ENCODE data around the gene CEACAM19. TPM values are rescaled to one million over a fixed set of nuclear protein-coding genes. Genes with fewer than 3 reads are reported as not detected.
"Not testable (repeated sequence)": the region's sequence is repeated elsewhere in the genome, so short reads cannot be mapped to it uniquely, and the experiment has no call there.

The CEACAM19 gene
- total RNA-seq, 1 donor from 2014 or later = 1.1 TPM

- Mint-ChIP-seq H3K36me3 (ENCODE audit: low read depth) (peaks cover 3% of the 10 kb centered on the region), H3K4me3 (no peak overlapping the region), H3K27ac (no peak overlapping the region), H3K9me3 (no peaks in the 10 kb centered on the region), H3K4me1 (ENCODE audit: low read depth) (peaks cover 9% of the 10 kb centered on the region), H3K27me3 (ENCODE audit: insufficient read depth) (peaks cover 8% of the 10 kb centered on the region)
- intact Hi-C loops (cut with micrococcal nuclease) = no loop called here
- no peak for DNase-seq (ENCODE audit: low spot score)
Measured at GRCh38 chr19:44701228-44701627, 29.9 kb downstream of the CEACAM19 start.

GRCh38 chr19:44702551-44703176 is 31.4 kb downstream of the CEACAM19 start:
- Mint-ChIP-seq H3K27ac (no peak overlapping the region), H3K4me3 (no peak overlapping the region), H3K36me3 (ENCODE audit: low read depth) (no peaks in the 10 kb centered on the region), H3K9me3 (no peaks in the 10 kb centered on the region), H3K4me1 (ENCODE audit: low read depth) (no peaks in the 10 kb centered on the region), H3K27me3 (ENCODE audit: insufficient read depth) (peaks cover 6% of the 10 kb centered on the region)
- intact Hi-C loops (cut with micrococcal nuclease) = no loop called here
- DNase-seq (ENCODE audit: low spot score) = no peak

GRCh38 chr19:44703336-44704078 is 32.2 kb downstream of the CEACAM19 start:
- Mint-ChIP-seq H3K27me3 (ENCODE audit: insufficient read depth) (peaks cover 4% of the 10 kb centered on the region), H3K36me3 (ENCODE audit: low read depth) (no peaks in the 10 kb centered on the region), H3K4me3 (no peak overlapping the region), H3K27ac (no peak overlapping the region), H3K9me3 (no peaks in the 10 kb centered on the region), H3K4me1 (ENCODE audit: low read depth) (no peaks in the 10 kb centered on the region)
- no peak for DNase-seq (ENCODE audit: low spot score)
- intact Hi-C loops (cut with micrococcal nuclease) = no loop called here

GRCh38 chr19:44704982-44705381 is 33.7 kb downstream of the CEACAM19 start:
- Mint-ChIP-seq H3K4me1 (ENCODE audit: low read depth) (no peaks in the 10 kb centered on the region), H3K4me3 (no peak overlapping the region), H3K9me3 (no peaks in the 10 kb centered on the region), H3K36me3 (ENCODE audit: low read depth) (no peaks in the 10 kb centered on the region), H3K27ac (no peak overlapping the region), H3K27me3 (ENCODE audit: insufficient read depth) (peaks cover 3% of the 10 kb centered on the region)
- DNase-seq (ENCODE audit: low spot score) = no peak
- intact Hi-C loops (cut with micrococcal nuclease) = no loop called here

GRCh38 chr19:44705502-44706010 is 34.3 kb downstream of the CEACAM19 start:
- no peaks in the 10 kb centered on the region for H3K9me3 Mint-ChIP-seq
- no peak overlapping the region for H3K4me3 Mint-ChIP-seq
- H3K27ac Mint-ChIP-seq = no peak overlapping the region
- H3K27me3 Mint-ChIP-seq (ENCODE audit: insufficient read depth) = peaks cover 2% of the 10 kb centered on the region
- intact Hi-C loops (cut with micrococcal nuclease) = no loop called here
- no peaks in the 10 kb centered on the region for H3K36me3 Mint-ChIP-seq (ENCODE audit: low read depth)
- peaks cover 3% of the 10 kb centered on the region for H3K4me1 Mint-ChIP-seq (ENCODE audit: low read depth)
- DNase-seq (ENCODE audit: low spot score) = no peak

- Mint-ChIP-seq H3K36me3 (ENCODE audit: low read depth) (no peaks in the 10 kb centered on the region), H3K4me1 (ENCODE audit: low read depth) (peaks cover 8% of the 10 kb centered on the region), H3K27ac (no peak overlapping the region), H3K9me3 (no peaks in the 10 kb centered on the region), H3K4me3 (no peak overlapping the region), H3K27me3 (ENCODE audit: insufficient read depth) (peaks cover 3% of the 10 kb centered on the region)
- intact Hi-C loops (cut with micrococcal nuclease) = no loop called here
- DNase-seq (ENCODE audit: low spot score) = no peak
Measured at GRCh38 chr19:44706506-44707236, 35.4 kb downstream of the CEACAM19 start.

- Mint-ChIP-seq H3K9me3 (no peaks in the 10 kb centered on the region), H3K36me3 (ENCODE audit: low read depth) (no peaks in the 10 kb centered on the region), H3K4me1 (ENCODE audit: low read depth) (peaks cover 8% of the 10 kb centered on the region), H3K4me3 (no peak overlapping the region), H3K27me3 (ENCODE audit: insufficient read depth) (peaks cover 2% of the 10 kb centered on the region), H3K27ac (no peak overlapping the region)
- no peak for DNase-seq (ENCODE audit: low spot score)
- intact Hi-C loops (cut with micrococcal nuclease) = no loop called here
Measured at GRCh38 chr19:44707794-44708193, 36.5 kb downstream of the CEACAM19 start.

- H3K4me3 Mint-ChIP-seq = no peak overlapping the region
- no peak for DNase-seq (ENCODE audit: low spot score)
- peaks cover 3% of the 10 kb centered on the region for H3K27me3 Mint-ChIP-seq (ENCODE audit: insufficient read depth)
- H3K9me3 Mint-ChIP-seq = no peaks in the 10 kb centered on the region
- no peak overlapping the region for H3K27ac Mint-ChIP-seq
- no peaks in the 10 kb centered on the region for H3K36me3 Mint-ChIP-seq (ENCODE audit: low read depth)
- intact Hi-C loops (cut with micrococcal nuclease) = no loop called here
- H3K4me1 Mint-ChIP-seq (ENCODE audit: low read depth) = peaks cover 8% of the 10 kb centered on the region
Measured at GRCh38 chr19:44708940-44709339, 37.7 kb downstream of the CEACAM19 start.

GRCh38 chr19:44709434-44710266 is 38.4 kb downstream of the CEACAM19 start:
- H3K4me3 Mint-ChIP-seq; H3K27me3 Mint-ChIP-seq (ENCODE audit: insufficient read depth); H3K4me1 Mint-ChIP-seq (ENCODE audit: low read depth); DNase-seq (ENCODE audit: low spot score); intact Hi-C loops (cut with micrococcal nuclease); H3K36me3 Mint-ChIP-seq (ENCODE audit: low read depth); H3K27ac Mint-ChIP-seq; H3K9me3 Mint-ChIP-seq: not testable (repeated sequence)

GRCh38 chr19:44710483-44710882 is 39.2 kb downstream of the CEACAM19 start:
- intact Hi-C loops (cut with micrococcal nuclease) = no loop called here
- Mint-ChIP-seq H3K9me3 (peaks cover 15% of the 10 kb centered on the region), H3K4me3 (no peak overlapping the region), H3K36me3 (ENCODE audit: low read depth) (peaks cover 8% of the 10 kb centered on the region), H3K4me1 (ENCODE audit: low read depth) (peaks cover 8% of the 10 kb centered on the region), H3K27me3 (ENCODE audit: insufficient read depth) (peaks cover 3% of the 10 kb centered on the region), H3K27ac (no peak overlapping the region)
- no peak for DNase-seq (ENCODE audit: low spot score)

GRCh38 chr19:44712864-44713515 is 41.7 kb downstream of the CEACAM19 start:
- H3K27ac Mint-ChIP-seq = no peak overlapping the region
- no peak overlapping the region for H3K4me3 Mint-ChIP-seq
- no peak for DNase-seq (ENCODE audit: low spot score)
- peaks cover 11% of the 10 kb centered on the region for H3K36me3 Mint-ChIP-seq (ENCODE audit: low read depth)
- peaks cover 8% of the 10 kb centered on the region for H3K4me1 Mint-ChIP-seq (ENCODE audit: low read depth)
- intact Hi-C loops (cut with micrococcal nuclease) = no loop called here
- peaks cover 3% of the 10 kb centered on the region for H3K27me3 Mint-ChIP-seq (ENCODE audit: insufficient read depth)
- peaks cover 21% of the 10 kb centered on the region for H3K9me3 Mint-ChIP-seq

- Mint-ChIP-seq H3K27me3 (ENCODE audit: insufficient read depth) (peaks cover 3% of the 10 kb centered on the region), H3K4me1 (ENCODE audit: low read depth) (peaks cover 8% of the 10 kb centered on the region), H3K4me3 (no peak overlapping the region), H3K27ac (no peak overlapping the region), H3K36me3 (ENCODE audit: low read depth) (peaks cover 13% of the 10 kb centered on the region), H3K9me3 (peaks cover 21% of the 10 kb centered on the region)
- intact Hi-C loops (cut with micrococcal nuclease) = no loop called here
- no peak for DNase-seq (ENCODE audit: low spot score)
Measured at GRCh38 chr19:44714597-44715169, 43.4 kb downstream of the CEACAM19 start.

Measured in activated T-helper 1 cell treated with anti-CD3 and anti-CD28 coated beads, Interleukin-12 subunit alpha, Interleukin-12 subunit beta, Interleukin-2, Interleukin-4 antibody, amounts not matched to agents 30 ng/mL and 10 ng/mL and 1 ng/mL, durations not matched to agents 14 hours and 24 hours and 36 hours (primary cell).